GM19395 (cell line): ENCODE results near the gene GATD1.

ENCODE experiments used
- ATAC-seq: cut with Tn5 transposase; IDR thresholded peaks from one replicate; pipeline ENCODE4 v1.9.1; 2021; ENCODE audit warnings: mild to moderate bottlenecking, moderate library complexity; ENCODE audit not compliant: unreplicated experiment

GATD1 gene

GRCh38 chr11:729492-730074 is 47.7 kb downstream of the GATD1 start:
- ATAC-seq: no peak

GRCh38 chr11:728901-729491 is 48.3 kb downstream of the GATD1 start:
- no peak for ATAC-seq

- ATAC-seq: peak; percentile 46
Observed at GRCh38 chr11:727859-728748, 49.2 kb downstream of the GATD1 start.

GRCh38 chr11:727281-727701 is 50.0 kb downstream of the GATD1 start:
- ATAC-seq: no peak

GRCh38 chr11:726278-727220 is 50.7 kb downstream of the GATD1 start:
- ATAC-seq: no peak

- no peak for ATAC-seq
Observed at GRCh38 chr11:725624-726202, 51.6 kb downstream of the GATD1 start.

GRCh38 chr11:724778-725386 is 52.4 kb downstream of the GATD1 start:
- ATAC-seq: no peak

- no peak for ATAC-seq
Observed at GRCh38 chr11:724049-724777, 53.1 kb downstream of the GATD1 start.

GRCh38 chr11:723120-723883 is 54.0 kb downstream of the GATD1 start:
- no peak for ATAC-seq

GRCh38 chr11:722346-722811 is 54.9 kb downstream of the GATD1 start:
- ATAC-seq: no peak

GRCh38 chr11:721741-722345 is 55.4 kb downstream of the GATD1 start:
- no peak for ATAC-seq

- ATAC-seq: no peak
Observed at GRCh38 chr11:721247-721740, 56.0 kb downstream of the GATD1 start.

GRCh38 chr11:720642-721246 is 56.5 kb downstream of the GATD1 start:
- no peak for ATAC-seq

GRCh38 chr11:720017-720641 is 57.2 kb downstream of the GATD1 start:
- ATAC-seq: no peak

- no peak for ATAC-seq
Observed at GRCh38 chr11:719214-720016, 57.9 kb downstream of the GATD1 start.
